Fibroblast of lung (primary cell): Measurements from ENCODE around the gene STX5.

ENCODE experiments used
- EZH2 ChIP-seq: IDR thresholded peaks from 2 replicates; pipeline ENCODE4 v1.5.1; 2012; ENCODE audit warnings: low read length, control low read depth, mild to moderate bottlenecking; ENCODE audit errors: missing control alignments
- TF ChIP-seq, protein P1 (sequence below), 2 donors: IDR thresholded peaks in 1 of 2; conservative IDR thresholded peaks in 1 of 2; 1 replicate in 1 of 2; 2 replicates in 1 of 2; pipeline ENCODE4 v1.5.1; 2011 to 2012; ENCODE audit warnings: low read length in 2 of 2, control low read depth in 1 of 2, inconsistent platforms in 1 of 2, low read depth in 1 of 2, mild to moderate bottlenecking in 1 of 2

DNA sequence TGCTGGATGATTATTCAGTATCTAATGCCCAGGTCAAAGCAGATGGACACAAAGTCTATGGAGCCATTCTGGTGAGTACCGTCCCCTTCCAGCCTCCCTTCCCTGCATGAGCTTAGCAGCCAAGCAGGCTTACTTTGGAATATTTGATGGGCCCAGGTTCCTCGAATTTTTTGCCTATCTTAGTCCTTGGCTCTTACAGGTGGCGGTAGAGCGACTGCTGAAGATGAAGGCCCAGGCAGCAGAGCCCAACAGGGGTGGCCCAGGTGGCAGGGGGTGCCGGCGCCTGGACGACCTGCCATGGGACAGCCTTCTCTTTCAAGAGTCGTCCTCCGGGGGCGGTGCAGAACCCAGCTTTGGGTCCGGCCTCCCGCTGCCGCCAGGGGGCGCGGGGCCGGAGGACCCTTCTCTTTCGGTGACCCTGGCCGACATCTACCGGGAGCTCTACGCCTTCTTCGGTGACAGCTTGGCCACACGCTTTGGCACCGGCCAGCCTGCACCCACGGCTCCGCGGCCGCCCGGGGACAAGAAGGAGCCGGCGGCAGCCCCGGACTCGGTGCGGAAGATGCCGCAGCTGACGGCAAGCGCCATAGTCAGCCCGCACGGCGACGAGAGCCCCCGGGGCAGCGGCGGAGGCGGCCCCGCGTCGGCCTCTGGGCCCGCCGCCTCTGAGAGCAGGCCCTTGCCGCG is 45.4 kb downstream of the STX5 start:
- TF ChIP-seq, protein P1, sequence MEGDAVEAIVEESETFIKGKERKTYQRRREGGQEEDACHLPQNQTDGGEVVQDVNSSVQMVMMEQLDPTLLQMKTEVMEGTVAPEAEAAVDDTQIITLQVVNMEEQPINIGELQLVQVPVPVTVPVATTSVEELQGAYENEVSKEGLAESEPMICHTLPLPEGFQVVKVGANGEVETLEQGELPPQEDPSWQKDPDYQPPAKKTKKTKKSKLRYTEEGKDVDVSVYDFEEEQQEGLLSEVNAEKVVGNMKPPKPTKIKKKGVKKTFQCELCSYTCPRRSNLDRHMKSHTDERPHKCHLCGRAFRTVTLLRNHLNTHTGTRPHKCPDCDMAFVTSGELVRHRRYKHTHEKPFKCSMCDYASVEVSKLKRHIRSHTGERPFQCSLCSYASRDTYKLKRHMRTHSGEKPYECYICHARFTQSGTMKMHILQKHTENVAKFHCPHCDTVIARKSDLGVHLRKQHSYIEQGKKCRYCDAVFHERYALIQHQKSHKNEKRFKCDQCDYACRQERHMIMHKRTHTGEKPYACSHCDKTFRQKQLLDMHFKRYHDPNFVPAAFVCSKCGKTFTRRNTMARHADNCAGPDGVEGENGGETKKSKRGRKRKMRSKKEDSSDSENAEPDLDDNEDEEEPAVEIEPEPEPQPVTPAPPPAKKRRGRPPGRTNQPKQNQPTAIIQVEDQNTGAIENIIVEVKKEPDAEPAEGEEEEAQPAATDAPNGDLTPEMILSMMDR (conservative IDR thresholded peaks at IDR 0.05 in 1 of 2, IDR thresholded peaks at IDR 0.05 in 1 of 2; ENCODE audit: low read depth in 1 of 2, low read length in 2 of 2): peak; percentile 89 to 92
- no peak for TF ChIP-seq EZH2
